Choroid plexus epithelial cell (primary cell): ENCODE data around the gene TRIM2.

Experiments
- DNase-seq: peaks from one replicate; pipeline ENCODE4 v3.0.0-alpha.2; 2010; ENCODE audit warnings: low read depth
- H3K4me3 ChIP-seq: 2 replicates; pipeline ENCODE4 v1.5.1; 2011; ENCODE audit warnings: low read depth, mild to moderate bottlenecking, control low read depth, low read length, moderate library complexity
- CTCF ChIP-seq: conservative IDR thresholded peaks from 2 replicates; pipeline ENCODE4 v1.5.1; 2011; ENCODE audit warnings: low read depth, mild to moderate bottlenecking, control low read depth, inconsistent platforms, low read length, moderate library complexity

TRIM2 gene

DNA sequence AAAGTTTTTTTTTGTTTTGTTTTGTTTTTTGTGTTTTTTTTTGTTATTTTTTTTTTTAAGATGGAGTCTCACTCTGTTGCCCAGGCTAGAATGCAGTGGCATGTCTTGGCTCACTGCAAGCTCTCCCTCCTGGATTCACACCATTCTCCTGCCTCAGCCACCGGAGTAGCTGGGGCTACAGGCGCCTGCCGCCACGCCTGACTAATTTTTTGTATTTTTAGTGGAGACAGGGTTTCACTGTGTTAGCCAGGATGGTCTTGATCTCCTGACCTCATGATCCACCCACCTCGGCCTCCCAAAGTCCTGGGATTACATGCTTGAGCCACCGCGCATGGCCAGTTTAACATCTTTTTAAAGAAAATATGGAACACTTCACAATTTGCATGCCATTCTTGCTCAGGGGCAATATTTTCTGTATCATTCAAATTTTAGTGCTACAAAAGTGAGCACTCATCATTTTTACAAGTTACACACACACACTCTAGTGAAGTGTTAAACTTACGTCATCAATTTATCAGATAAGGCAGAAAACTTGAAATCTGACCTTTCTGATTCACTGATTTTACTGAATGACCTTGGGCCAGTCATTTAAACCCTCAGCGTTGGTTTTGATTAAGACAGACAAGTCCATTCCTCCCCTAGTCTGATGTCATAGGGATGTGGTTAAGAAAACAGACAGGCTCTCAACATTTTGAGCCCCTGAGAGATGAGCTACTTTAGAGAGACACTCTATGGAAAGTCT lies 61.2 kb downstream of the TRIM2 start:
- no peak for DNase-seq
- TF ChIP-seq CTCF = no peak
- no peak overlapping the region for H3K4me3 ChIP-seq

- no peak overlapping the region for H3K4me3 ChIP-seq
- TF ChIP-seq CTCF = no peak
- DNase-seq = peak; percentile 82
These were observed 62.7 kb downstream of the TRIM2 start for GRCh38 chr4:153266988-153267387.

GRCh38 chr4:153267890-153268289 lies 63.6 kb downstream of the TRIM2 start:
- DNase-seq = no peak
- H3K4me3 ChIP-seq = no peak overlapping the region
- TF ChIP-seq CTCF = no peak

DNA sequence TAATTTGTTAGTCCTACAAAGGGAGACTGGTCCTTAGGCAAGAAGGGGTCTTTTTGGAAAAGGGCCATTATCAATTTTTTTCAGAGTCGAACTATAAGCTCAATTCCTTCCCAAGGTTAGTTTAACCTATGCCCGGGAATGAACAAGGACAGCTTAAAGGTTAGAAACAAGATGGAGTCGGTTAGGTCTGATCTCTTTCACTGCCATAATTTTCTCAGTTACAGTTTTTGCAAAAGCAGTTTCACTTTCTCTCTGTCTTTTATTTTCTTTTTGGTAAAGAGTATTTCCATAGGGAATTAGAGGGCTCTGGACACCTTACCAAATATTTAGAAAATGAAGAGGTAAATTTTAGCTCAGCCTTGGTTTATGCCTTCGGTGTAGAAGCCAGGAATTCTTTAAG lies 64.1 kb downstream of the TRIM2 start:
- DNase-seq = no peak
- TF ChIP-seq CTCF = no peak
- no peak overlapping the region for H3K4me3 ChIP-seq

DNA sequence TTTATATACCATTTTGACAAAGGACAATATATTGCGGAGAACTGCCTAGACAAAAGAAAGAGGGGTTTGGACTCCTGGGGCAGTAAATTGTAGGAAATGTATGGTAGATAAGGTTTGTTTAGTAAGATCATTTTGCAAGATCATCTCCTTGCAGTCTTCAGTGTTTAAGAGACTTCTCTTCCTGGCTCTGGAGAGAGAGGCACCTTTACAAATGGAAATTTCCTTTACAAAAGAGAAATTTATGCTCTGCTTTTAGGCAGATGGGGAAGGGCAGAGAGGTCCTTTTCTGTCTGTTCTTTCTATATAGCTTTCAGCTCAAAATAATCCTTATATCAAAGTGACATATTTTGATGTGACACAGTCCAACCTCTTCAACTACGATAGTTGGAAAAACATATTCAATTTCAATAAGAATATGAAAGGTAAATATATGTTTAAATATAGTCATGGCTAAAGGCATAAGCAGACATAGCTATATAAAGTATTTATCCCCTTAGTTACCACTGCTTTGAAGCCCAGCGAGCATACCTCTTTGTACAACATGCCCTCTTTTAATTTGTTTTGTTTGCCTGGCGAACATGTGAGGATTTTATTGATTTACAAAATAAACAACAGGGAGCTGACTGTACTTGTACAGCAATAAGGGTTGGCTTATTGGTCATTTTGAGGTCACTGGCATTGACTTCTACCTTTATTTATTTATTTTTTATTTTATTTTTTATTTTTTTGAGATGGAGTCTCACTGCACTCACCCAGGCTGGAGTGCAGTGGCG lies 65.2 kb downstream of the TRIM2 start:
- TF ChIP-seq CTCF = no peak
- H3K4me3 ChIP-seq = no peak overlapping the region
- no peak for DNase-seq

- no peak for DNase-seq
- H3K4me3 ChIP-seq = no peak overlapping the region
- no peak for TF ChIP-seq CTCF
These were observed 66.1 kb downstream of the TRIM2 start for GRCh38 chr4:153270361-153270760.
